Stimulated activated CD4-positive, alpha-beta T cell treated with anti-CD3 and anti-CD28 coated beads, Interleukin-2, amount 100 ng/mL, for 24 hours (primary cell): Measurements from ENCODE around the gene MAPK8IP2.
"Not testable (repeated sequence)": the region's sequence is repeated elsewhere in the genome, so short reads cannot be mapped to it uniquely, and the experiment has no call there.

Experiments used
- DNase-seq, 2 donors: peaks; one replicate each; pipeline ENCODE4 v3.0.0-alpha.2; 2020

The MAPK8IP2 gene

GRCh38 chr22:50614296-50614695 lies 13.7 kb downstream of the MAPK8IP2 start:
- DNase-seq: not testable (repeated sequence)

GRCh38 chr22:50620593-50621355 lies 20.2 kb downstream of the MAPK8IP2 start:
- peak; percentile 55 to 65 for DNase-seq

- peak; percentile 49 to 53 for DNase-seq
These were observed 20.8 kb downstream of the MAPK8IP2 start for GRCh38 chr22:50621356-50621880.

- DNase-seq: peak in 1 of 2 donors; percentile 32
These were observed 21.5 kb downstream of the MAPK8IP2 start for GRCh38 chr22:50621948-50622722.

GRCh38 chr22:50622723-50623327 lies 22.2 kb downstream of the MAPK8IP2 start:
- no peak for DNase-seq

- DNase-seq: no peak
These were observed 23.9 kb downstream of the MAPK8IP2 start for GRCh38 chr22:50624347-50625130.

- no peak for DNase-seq
These were observed 24.6 kb downstream of the MAPK8IP2 start for GRCh38 chr22:50625131-50625567.

GRCh38 chr22:50625568-50626313 lies 25.1 kb downstream of the MAPK8IP2 start:
- no peak for DNase-seq

GRCh38 chr22:50626314-50626849 lies 25.8 kb downstream of the MAPK8IP2 start:
- DNase-seq: no peak

- no peak for DNase-seq
These were observed 26.5 kb downstream of the MAPK8IP2 start for GRCh38 chr22:50626850-50627641.

GRCh38 chr22:50627642-50628542 lies 27.3 kb downstream of the MAPK8IP2 start, which contains the start of gene ARSA:
Gene ARSA (minus strand): TSS chr22:50628152. CDS start chr22:50627779, 373 bp downstream.
- DNase-seq: peak; percentile 72 to 80

- DNase-seq: peak in 1 of 2 donors; percentile 20
These were observed 28.0 kb downstream of the MAPK8IP2 start for GRCh38 chr22:50628543-50629134.

GRCh38 chr22:50630376-50630775 lies 29.8 kb downstream of the MAPK8IP2 start:
- DNase-seq: no peak

GRCh38 chr22:50633086-50633485 lies 32.5 kb downstream of the MAPK8IP2 start:
- DNase-seq: no peak

GRCh38 chr22:50633771-50634170 lies 33.2 kb downstream of the MAPK8IP2 start:
- no peak for DNase-seq

- no peak for DNase-seq
These were observed 35.0 kb downstream of the MAPK8IP2 start for GRCh38 chr22:50635591-50635990.

GRCh38 chr22:50640296-50640695 lies 39.7 kb downstream of the MAPK8IP2 start:
- DNase-seq: not testable (repeated sequence)

- no peak for DNase-seq
These were observed 40.5 kb downstream of the MAPK8IP2 start for GRCh38 chr22:50640857-50641647.
